ENCODE data around the gene RAB37.

- TF ChIP-seq EZH2 (IDR thresholded peaks at IDR 0.05; ENCODE audit: low read depth, low read length, severe bottlenecking) (no peak), CREB1 (IDR thresholded peaks at IDR 0.05) (no peak), POLR2AphosphoS5 (IDR thresholded peaks at IDR 0.05; ENCODE audit: low read depth, low read length) (no peak), HDAC2 (IDR thresholded peaks at IDR 0.05; ENCODE audit: borderline replicate concordance in 1 of 2, low read depth in 2 of 2, low read length in 2 of 2) (no peak)
- TF ChIP-seq, protein P1, sequence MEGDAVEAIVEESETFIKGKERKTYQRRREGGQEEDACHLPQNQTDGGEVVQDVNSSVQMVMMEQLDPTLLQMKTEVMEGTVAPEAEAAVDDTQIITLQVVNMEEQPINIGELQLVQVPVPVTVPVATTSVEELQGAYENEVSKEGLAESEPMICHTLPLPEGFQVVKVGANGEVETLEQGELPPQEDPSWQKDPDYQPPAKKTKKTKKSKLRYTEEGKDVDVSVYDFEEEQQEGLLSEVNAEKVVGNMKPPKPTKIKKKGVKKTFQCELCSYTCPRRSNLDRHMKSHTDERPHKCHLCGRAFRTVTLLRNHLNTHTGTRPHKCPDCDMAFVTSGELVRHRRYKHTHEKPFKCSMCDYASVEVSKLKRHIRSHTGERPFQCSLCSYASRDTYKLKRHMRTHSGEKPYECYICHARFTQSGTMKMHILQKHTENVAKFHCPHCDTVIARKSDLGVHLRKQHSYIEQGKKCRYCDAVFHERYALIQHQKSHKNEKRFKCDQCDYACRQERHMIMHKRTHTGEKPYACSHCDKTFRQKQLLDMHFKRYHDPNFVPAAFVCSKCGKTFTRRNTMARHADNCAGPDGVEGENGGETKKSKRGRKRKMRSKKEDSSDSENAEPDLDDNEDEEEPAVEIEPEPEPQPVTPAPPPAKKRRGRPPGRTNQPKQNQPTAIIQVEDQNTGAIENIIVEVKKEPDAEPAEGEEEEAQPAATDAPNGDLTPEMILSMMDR (IDR thresholded peaks at IDR 0.05; ENCODE audit: control extremely low read depth in 1 of 3, insufficient read depth in 1 of 3, low read depth in 1 of 3, low read length in 3 of 3), result no peak
Observed at GRCh38 chr17:74777901-74778515, 41.0 kb downstream of the RAB37 start.

Data from H1 (cell line).